Measurements from ENCODE around the gene CEP104.
A peak's percentile ranks its signal among the peaks of the same experiment; 100 is the strongest.

CEP104 gene

GRCh38 chr1:3799976-3800685 lies 56.9 kb downstream of the CEP104 start:
- no peak for DNase-seq (ENCODE audit: low read depth)

- DNase-seq (ENCODE audit: low read depth): peak; percentile 92
Measured at GRCh38 chr1:3796215-3797061, 60.6 kb downstream of the CEP104 start, which contains the start of gene LRRC47. Gene LRRC47 (minus strand): TSS chr1:3796498. CDS start chr1:3796476, 22 bp downstream.

- DNase-seq (ENCODE audit: low read depth): no peak
Measured at GRCh38 chr1:3795453-3796214, 61.4 kb downstream of the CEP104 start.

GRCh38 chr1:3790952-3791351 lies 66.1 kb downstream of the CEP104 start:
- no peak for DNase-seq (ENCODE audit: low read depth)

GRCh38 chr1:3790500-3790923 lies 66.5 kb downstream of the CEP104 start:
- no peak for DNase-seq (ENCODE audit: low read depth)

- DNase-seq (ENCODE audit: low read depth): no peak
Measured at GRCh38 chr1:3789421-3790300, 67.3 kb downstream of the CEP104 start.

- no peak for DNase-seq (ENCODE audit: low read depth)
Measured at GRCh38 chr1:3788756-3789420, 68.1 kb downstream of the CEP104 start.

GRCh38 chr1:3787745-3788605 lies 69.0 kb downstream of the CEP104 start:
- DNase-seq (ENCODE audit: low read depth): no peak

GRCh38 chr1:3787349-3787715 lies 69.7 kb downstream of the CEP104 start:
- DNase-seq (ENCODE audit: low read depth): no peak

GRCh38 chr1:3786468-3787348 lies 70.3 kb downstream of the CEP104 start:
- no peak for DNase-seq (ENCODE audit: low read depth)

- no peak for DNase-seq (ENCODE audit: low read depth)
Measured at GRCh38 chr1:3785456-3786157, 71.4 kb downstream of the CEP104 start.

- DNase-seq (ENCODE audit: low read depth): no peak
Measured at GRCh38 chr1:3785045-3785444, 72.0 kb downstream of the CEP104 start.

- no peak for DNase-seq (ENCODE audit: low read depth)
Measured at GRCh38 chr1:3783651-3784474, 73.1 kb downstream of the CEP104 start.

- no peak for DNase-seq (ENCODE audit: low read depth)
Measured at GRCh38 chr1:3780901-3781300, 76.1 kb downstream of the CEP104 start.

GRCh38 chr1:3779912-3780416 lies 77.0 kb downstream of the CEP104 start:
- DNase-seq (ENCODE audit: low read depth): no peak

GRCh38 chr1:3779265-3779911 lies 77.6 kb downstream of the CEP104 start:
- DNase-seq (ENCODE audit: low read depth): no peak

Measured in stimulated activated CD4-positive, alpha-beta T cell treated with anti-CD3 and anti-CD28 coated beads, Interleukin-2, amount 100 ng/mL, for 4 hours (primary cell).